Astrocyte of the spinal cord (primary cell): ENCODE measurements around the gene TGM2.
"Not testable (repeated sequence)": the region's sequence is repeated elsewhere in the genome, so short reads cannot be mapped to it uniquely, and the experiment has no call there.

Experiments
- DNase-seq: peaks from one replicate; pipeline ENCODE4 v3.0.0; 2011; ENCODE audit warnings: low read depth, low spot score
- H3K4me3 ChIP-seq: 2 replicates; pipeline ENCODE4 v1.5.1; 2011; ENCODE audit warnings: low read depth, mild to moderate bottlenecking, low read length, moderate library complexity
- CTCF ChIP-seq: IDR thresholded peaks from 2 replicates; pipeline ENCODE4 v1.5.1; 2012; ENCODE audit warnings: low read depth, mild to moderate bottlenecking, low read length, inconsistent platforms
- in situ Hi-C: cut with HindIII; loops from 2 replicates; pipeline ENCODE4 v1.10.0; 2017; ENCODE audit warnings: low sequenced_read_pairs

The TGM2 gene

DNA sequence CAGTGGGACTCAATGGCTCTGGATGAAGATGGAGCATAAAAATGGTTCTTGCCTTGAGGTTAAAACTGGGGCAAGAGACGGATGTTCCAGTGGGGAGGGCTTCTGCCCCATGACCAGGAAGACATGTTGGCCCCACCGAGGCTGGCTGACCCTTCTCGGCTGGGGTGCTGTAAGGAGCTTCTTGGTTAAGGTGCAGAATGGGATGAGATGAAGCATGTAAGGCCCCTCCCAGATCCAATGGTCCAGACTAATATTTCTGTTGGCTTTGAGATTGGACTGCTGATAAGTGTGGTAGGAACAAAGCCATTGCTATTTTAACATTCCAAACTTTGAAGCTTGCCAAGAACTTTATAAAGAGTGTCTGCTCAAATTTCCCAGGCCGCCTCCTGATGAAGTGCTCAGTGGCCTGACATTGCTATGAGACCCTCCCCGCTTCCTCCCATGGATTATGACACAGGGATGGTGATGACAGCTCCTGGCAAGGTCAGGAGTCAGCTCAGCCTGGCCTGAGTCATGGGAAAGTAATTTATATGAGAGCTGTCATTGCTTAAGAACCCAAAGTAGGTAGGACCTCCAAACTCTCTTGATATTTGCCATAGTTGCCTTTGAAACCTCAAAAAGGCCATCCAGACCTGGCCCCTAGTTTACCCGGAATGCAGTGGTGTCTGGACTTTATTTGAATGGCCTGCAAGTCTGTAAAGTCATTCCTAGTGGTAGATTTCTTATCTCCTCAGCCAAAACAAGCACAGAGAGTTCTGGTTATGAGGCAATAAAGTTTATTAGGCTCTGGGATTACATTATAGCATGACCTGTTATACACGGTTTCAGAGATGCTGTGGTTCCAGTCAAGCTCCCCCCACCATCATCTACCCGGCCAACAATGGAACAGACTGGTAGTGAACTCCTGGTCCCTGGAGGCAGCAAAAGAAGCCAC lies 55.2 kb downstream of the TGM2 start:
- in situ Hi-C loops, result no loop called here
- H3K4me3 ChIP-seq, result no peak overlapping the region
- peak; percentile 95 for DNase-seq
- no peak for TF ChIP-seq CTCF

GRCh38 chr20:38108986-38109541 lies 56.0 kb downstream of the TGM2 start:
- in situ Hi-C loops, result no loop called here
- no peak for TF ChIP-seq CTCF
- no peak overlapping the region for H3K4me3 ChIP-seq
- DNase-seq, result peak; percentile 52

DNA sequence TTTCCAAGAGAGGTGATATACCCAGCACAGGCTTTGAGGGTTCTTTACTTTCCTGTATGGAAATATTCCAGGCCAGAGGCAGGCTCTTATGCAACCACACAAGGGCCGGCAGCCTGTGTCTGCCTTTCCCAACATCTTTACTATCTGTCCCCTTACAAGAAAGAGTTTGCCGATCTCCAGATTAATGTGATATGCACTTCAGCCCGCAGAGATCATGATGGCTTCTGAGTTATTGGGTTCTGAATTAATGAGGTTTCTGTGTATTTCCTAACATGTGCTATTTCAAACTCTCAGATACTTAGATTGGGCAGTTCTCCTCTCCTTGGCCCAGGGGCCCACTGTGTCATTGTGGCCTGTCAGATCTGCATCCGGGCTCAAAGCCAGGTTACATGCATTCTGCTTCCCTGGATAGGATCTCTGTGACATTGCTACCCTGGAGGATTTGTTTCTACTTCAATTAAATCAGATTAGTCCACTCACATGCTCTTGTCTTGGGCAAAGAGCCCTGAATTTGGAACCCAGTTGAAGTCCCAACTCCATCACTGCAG lies 56.6 kb downstream of the TGM2 start:
- peak; percentile 41 for DNase-seq
- TF ChIP-seq CTCF, result no peak
- in situ Hi-C loops, result no loop called here
- H3K4me3 ChIP-seq, result no peak overlapping the region

GRCh38 chr20:38107916-38108315 lies 57.2 kb downstream of the TGM2 start:
- DNase-seq, in situ Hi-C loops, H3K4me3 ChIP-seq: not testable (repeated sequence)

DNA sequence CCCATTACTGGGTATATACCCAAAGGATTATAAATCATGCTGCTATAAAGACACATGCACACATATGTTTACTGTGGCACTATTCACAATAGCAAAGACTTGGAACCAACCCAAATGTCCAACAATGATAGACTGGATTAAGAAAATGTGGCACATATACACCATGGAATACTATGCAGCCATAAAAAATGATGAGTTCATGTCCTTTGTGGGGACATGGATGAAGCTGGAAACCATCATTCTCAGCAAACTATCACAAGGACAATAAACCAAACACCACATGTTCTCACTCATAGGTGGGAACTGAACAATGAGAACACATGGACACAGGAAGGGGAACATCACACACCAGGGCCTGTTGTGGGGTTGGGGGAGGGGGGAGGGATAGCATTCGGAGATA lies 57.7 kb downstream of the TGM2 start:
- H3K4me3 ChIP-seq, in situ Hi-C loops, DNase-seq: not testable (repeated sequence)

- in situ Hi-C loops, result no loop called here
- no peak for DNase-seq
- H3K4me3 ChIP-seq, result no peak overlapping the region
- no peak for TF ChIP-seq CTCF
Measured at GRCh38 chr20:38106461-38106860, 58.6 kb downstream of the TGM2 start.

DNA sequence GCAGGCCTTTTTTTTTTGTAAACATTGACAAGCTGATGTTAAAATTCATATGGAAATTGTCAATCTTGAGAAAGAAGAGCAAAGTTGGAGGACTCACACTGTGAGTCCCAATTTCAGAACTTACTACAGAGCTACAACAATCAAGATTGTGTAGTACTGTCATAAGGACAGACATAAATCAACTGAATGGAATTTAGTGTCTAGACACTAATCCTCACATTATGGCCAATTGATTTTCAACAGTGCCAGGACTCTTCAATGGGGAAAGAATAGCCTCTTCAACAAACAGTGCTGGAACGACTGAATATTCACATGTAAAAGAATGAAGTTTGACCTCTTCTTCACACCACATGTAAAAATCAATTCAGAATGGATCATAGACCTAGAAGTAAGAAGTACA lies 60.8 kb downstream of the TGM2 start:
- no peak for DNase-seq
- in situ Hi-C loops, result no loop called here
- no peak overlapping the region for H3K4me3 ChIP-seq
- TF ChIP-seq CTCF, result no peak

GRCh38 chr20:38102206-38102605 lies 62.9 kb downstream of the TGM2 start:
- DNase-seq, result not testable (repeated sequence)

More at GRCh38 chr20:38102206-38102605, 62.9 kb downstream of the TGM2 start:
- H3K4me3 ChIP-seq, in situ Hi-C loops: not testable (repeated sequence)
